22Rv1 (cell line): ENCODE results near the gene ATP5F1E.

ENCODE experiments used
- ZFX ChIP-seq: fragments of 450-650 bp; IDR thresholded peaks from 2 replicates; pipeline ENCODE4 v1.6.1; 2017; ENCODE audit warnings: antibody characterized with exemption, borderline replicate concordance
- TF ChIP-seq, protein P1 (sequence below): fragments of 450-650 bp; IDR thresholded peaks from 2 replicates; pipeline ENCODE4 v1.5.1; 2017; ENCODE audit warnings: mild to moderate bottlenecking

DNA sequence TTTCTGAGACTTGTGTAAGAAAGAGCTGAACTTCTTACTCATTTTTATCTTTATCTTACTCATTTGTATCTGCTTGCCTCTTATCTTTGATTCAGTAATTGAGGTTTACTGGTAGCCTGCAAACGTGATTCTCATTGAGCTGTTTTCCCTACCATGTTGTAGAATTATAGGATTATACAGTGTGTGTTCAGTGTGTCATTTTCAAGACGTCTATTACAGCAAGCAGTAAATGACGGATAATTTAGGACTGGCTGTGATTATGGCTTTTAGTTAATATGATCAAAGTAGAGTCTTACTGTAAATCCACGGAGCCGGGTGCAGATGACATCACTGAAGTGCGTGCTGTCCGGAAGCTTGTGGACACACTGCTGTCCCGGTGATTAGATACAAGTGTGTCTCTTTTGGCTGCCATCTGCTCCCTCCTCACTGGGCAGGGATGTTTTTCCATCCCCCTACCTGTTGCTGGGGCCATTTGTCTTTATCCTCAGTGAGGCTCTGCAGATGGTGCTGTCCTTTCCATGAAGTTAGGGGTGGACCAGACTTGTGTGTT is 45.1 kb downstream of the ATP5F1E start:
- TF ChIP-seq, protein P1, sequence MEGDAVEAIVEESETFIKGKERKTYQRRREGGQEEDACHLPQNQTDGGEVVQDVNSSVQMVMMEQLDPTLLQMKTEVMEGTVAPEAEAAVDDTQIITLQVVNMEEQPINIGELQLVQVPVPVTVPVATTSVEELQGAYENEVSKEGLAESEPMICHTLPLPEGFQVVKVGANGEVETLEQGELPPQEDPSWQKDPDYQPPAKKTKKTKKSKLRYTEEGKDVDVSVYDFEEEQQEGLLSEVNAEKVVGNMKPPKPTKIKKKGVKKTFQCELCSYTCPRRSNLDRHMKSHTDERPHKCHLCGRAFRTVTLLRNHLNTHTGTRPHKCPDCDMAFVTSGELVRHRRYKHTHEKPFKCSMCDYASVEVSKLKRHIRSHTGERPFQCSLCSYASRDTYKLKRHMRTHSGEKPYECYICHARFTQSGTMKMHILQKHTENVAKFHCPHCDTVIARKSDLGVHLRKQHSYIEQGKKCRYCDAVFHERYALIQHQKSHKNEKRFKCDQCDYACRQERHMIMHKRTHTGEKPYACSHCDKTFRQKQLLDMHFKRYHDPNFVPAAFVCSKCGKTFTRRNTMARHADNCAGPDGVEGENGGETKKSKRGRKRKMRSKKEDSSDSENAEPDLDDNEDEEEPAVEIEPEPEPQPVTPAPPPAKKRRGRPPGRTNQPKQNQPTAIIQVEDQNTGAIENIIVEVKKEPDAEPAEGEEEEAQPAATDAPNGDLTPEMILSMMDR: no peak
- TF ChIP-seq ZFX: no peak
